SK-N-SH (cell line): ENCODE results near the gene XIRP2. TPM values are rescaled to one million over a fixed set of nuclear protein-coding genes. Genes with fewer than 3 reads are reported as not detected.
A peak's percentile ranks its signal among the peaks of the same experiment; 100 is the strongest.
"Not testable (repeated sequence)": the region's sequence is repeated elsewhere in the genome, so short reads cannot be mapped to it uniquely, and the experiment has no call there.

Source experiments
- CTCF ChIA-PET: fragments of 300-600, 350-600 bp; formaldehyde crosslinking; extraction: SDS; loops from one replicate; lab custom pipeline; 2021; lab: Yijun Ruan, JAX
- POLR2A ChIA-PET: fragments of 350-600 bp; sonication (Branson Sonifier 250); formaldehyde crosslinking; extraction: SDS; loops from one replicate; lab custom pipeline; 2020; ENCODE audit warnings: antibody characterized with exemption, inconsistent platforms; lab: Yijun Ruan, JAX
- DNase-seq: peaks from one replicate; pipeline ENCODE4 v3.0.0; 2012
- H2AFZ ChIP-seq: fragments of 200-600 bp; sonication (generic); 2 replicates; pipeline ENCODE4 v1.8.1; 2016; ENCODE audit warnings: antibody characterized with exemption, mild to moderate bottlenecking, low read depth
- H3F3A ChIP-seq: fragments of 200-600 bp; sonication (generic); replicated peaks from 2 replicates; pipeline ENCODE3; 2016; ENCODE audit warnings: antibody characterized with exemption, mild to moderate bottlenecking; ENCODE audit not compliant: insufficient read depth
- H3K27ac ChIP-seq, 2 experiments: fragments of 200-500 bp in 1 of 2; fragments of 200-600 bp in 1 of 2; sonication (Bioruptor generic) in 1 of 2; sonication (generic), shearing (Covaris generic) in 1 of 2; 2 replicates each; pipeline versions ENCODE4 v1.5.1 to v1.6.1; 2014 to 2016; ENCODE audit warnings: low read depth in 2 of 2, inconsistent platforms in 1 of 2, low read length in 1 of 2, mild to moderate bottlenecking in 1 of 2, mixed read lengths in 1 of 2
- H3K27me3 ChIP-seq: fragments of 200-600 bp; sonication (generic), shearing (Covaris generic); 2 replicates; pipeline ENCODE4 v1.6.1; 2016; ENCODE audit warnings: mixed run types; ENCODE audit not compliant: insufficient read depth
- H3K36me3 ChIP-seq, 2 experiments: fragments of 200-500 bp in 1 of 2; fragments of 200-600 bp in 1 of 2; sonication (Bioruptor generic) in 1 of 2; sonication (generic) in 1 of 2; replicated peaks in 1 of 2; 2 replicates each; pipeline versions ENCODE3 to v1.5.1; 2014 to 2016; ENCODE audit warnings: low read length in 1 of 2, mild to moderate bottlenecking in 1 of 2; ENCODE audit not compliant: insufficient read depth in 2 of 2, control insufficient read depth in 1 of 2
- H3K4me1 ChIP-seq, 2 experiments: fragments of 200-500 bp in 1 of 2; fragments of 200-600 bp in 1 of 2; sonication (Bioruptor generic) in 1 of 2; sonication (generic), shearing (Covaris generic) in 1 of 2; 2 replicates each; pipeline versions ENCODE4 v1.5.1 to v1.6.1; 2014 to 2016; ENCODE audit warnings: low read depth in 1 of 2, low read length in 1 of 2, mixed run types in 1 of 2; ENCODE audit not compliant: insufficient read depth in 2 of 2, control insufficient read depth in 1 of 2
- H3K4me2 ChIP-seq: fragments of 200-600 bp; sonication (generic), shearing (Covaris generic); 2 replicates; pipeline ENCODE4 v1.6.1; 2017; ENCODE audit warnings: mixed run types
- H3K4me3 ChIP-seq, 2 experiments: fragments of 200-500 bp in 1 of 2; fragments of 200-600 bp in 1 of 2; sonication (Bioruptor generic) in 1 of 2; sonication (generic), shearing (Covaris generic) in 1 of 2; 2 replicates each; pipeline versions ENCODE4 v1.5.1 to v1.8.1; 2014 to 2016; ENCODE audit warnings: low read depth in 2 of 2, inconsistent platforms in 1 of 2, low read length in 1 of 2, mild to moderate bottlenecking in 1 of 2, mixed read lengths in 1 of 2, moderate library complexity in 1 of 2
- H3K79me2 ChIP-seq: fragments of 200-600 bp; sonication (generic); 2 replicates; pipeline ENCODE4 v1.8.1; 2017; ENCODE audit warnings: mild to moderate bottlenecking; ENCODE audit not compliant: insufficient read depth
- H3K9ac ChIP-seq: fragments of 200-600 bp; sonication (generic); 2 replicates; pipeline ENCODE4 v1.6.1; 2017; ENCODE audit warnings: mixed run types
- H3K9me2 ChIP-seq: fragments of 200-600 bp; sonication (generic); 2 replicates; pipeline ENCODE4 v1.6.1; 2017; ENCODE audit warnings: mixed run types
- H3K9me3 ChIP-seq: fragments of 200-600 bp; sonication (generic); 2 replicates; pipeline ENCODE4 v1.6.1; 2017; ENCODE audit warnings: mixed run types, mild to moderate bottlenecking, moderate library complexity
- H4K20me1 ChIP-seq: fragments of 200-600 bp; sonication (generic); 2 replicates; pipeline ENCODE4 v1.6.1; 2017; ENCODE audit warnings: mild to moderate bottlenecking, mixed run types; ENCODE audit not compliant: insufficient read depth
- CHD2 ChIP-seq: fragments of 150-350 bp; IDR thresholded peaks from 2 replicates; pipeline ENCODE4 v1.6.1; 2018; ENCODE audit warnings: low read length; ENCODE audit not compliant: partially characterized antibody
- ELF1 ChIP-seq: IDR thresholded peaks from 2 replicates; pipeline ENCODE4 v1.4.0; 2012
- EP300 ChIP-seq, 2 experiments: IDR thresholded peaks; 2 replicates each; pipeline versions ENCODE4 v1.4.0 to v1.6.1; 2012; ENCODE audit warnings: borderline replicate concordance in 1 of 2, low read depth in 1 of 2, low read length in 1 of 2
- EZH2phosphoT487 ChIP-seq: fragments of 200-600 bp; sonication (generic); IDR thresholded peaks from 2 replicates; pipeline ENCODE4 v1.6.1; 2017; ENCODE audit warnings: low read depth, mixed run types, mild to moderate bottlenecking, antibody characterized with exemption, moderate library complexity, borderline replicate concordance
- FOXM1 ChIP-seq: IDR thresholded peaks from 2 replicates; pipeline ENCODE4 v1.4.0; 2012; ENCODE audit warnings: low read depth, mild to moderate bottlenecking
- GABPA ChIP-seq: IDR thresholded peaks from 2 replicates; pipeline ENCODE4 v1.4.0; 2012; ENCODE audit warnings: low read depth, mild to moderate bottlenecking
- JUND ChIP-seq: IDR thresholded peaks from 2 replicates; pipeline ENCODE4 v1.4.0; 2012
- MEF2A ChIP-seq: IDR thresholded peaks from 2 replicates; pipeline ENCODE4 v1.4.0; 2012; ENCODE audit warnings: low read depth, borderline replicate concordance
- MXI1 ChIP-seq: IDR thresholded peaks from 2 replicates; pipeline ENCODE4 v1.6.1; 2012; ENCODE audit warnings: mild to moderate bottlenecking, low read depth, low read length, improper control_type of control experiment
- POLR2AphosphoS5 ChIP-seq: IDR thresholded peaks from 2 replicates; pipeline ENCODE4 v1.6.1; 2012; ENCODE audit warnings: low read depth, low read length
- RAD21 ChIP-seq: IDR thresholded peaks from 2 replicates; pipeline ENCODE4 v1.6.1; 2012; ENCODE audit warnings: mild to moderate bottlenecking, low read length
- RCOR1 ChIP-seq: fragments of 150-350 bp; IDR thresholded peaks from 2 replicates; pipeline ENCODE4 v1.6.1; 2017; ENCODE audit warnings: antibody characterized with exemption, low read length
- RFX5 ChIP-seq: IDR thresholded peaks from 2 replicates; pipeline ENCODE4 v1.6.1; 2012; ENCODE audit warnings: mild to moderate bottlenecking, improper control_type of control experiment, low read length
- RXRA ChIP-seq: IDR thresholded peaks from 2 replicates; pipeline ENCODE4 v1.4.0; 2012; ENCODE audit warnings: low read depth, mild to moderate bottlenecking, borderline replicate concordance
- SIN3A ChIP-seq: IDR thresholded peaks from 2 replicates; pipeline ENCODE4 v1.6.1; 2012; ENCODE audit warnings: low read depth, mild to moderate bottlenecking, low read length, moderate library complexity, borderline replicate concordance
- SMC3 ChIP-seq: IDR thresholded peaks from 2 replicates; pipeline ENCODE4 v1.6.1; 2012; ENCODE audit warnings: low read depth, low read length, improper control_type of control experiment
- TCF12 ChIP-seq: IDR thresholded peaks from 2 replicates; pipeline ENCODE4 v1.4.0; 2012
- polyA plus RNA-seq, 3 experiments: library from polyadenylated mRNA; depleted of rRNA; stranded (reverse); fragments of >200 nt; gene quantifications; 2 replicates each; pipeline ENCODE4 v1.2.3, GENCODE V29; 2012
- TF ChIP-seq, protein P1 (sequence below): IDR thresholded peaks from 2 replicates; pipeline ENCODE4 v1.6.1; 2012; ENCODE audit warnings: mild to moderate bottlenecking, low read depth, low read length, moderate library complexity
- TF ChIP-seq, protein P2 (sequence below): IDR thresholded peaks from 2 replicates; pipeline ENCODE4 v1.4.0; 2012; ENCODE audit warnings: low read depth, borderline replicate concordance
- TF ChIP-seq, protein P3 (sequence below): fragments of 200-600 bp; sonication (generic); IDR thresholded peaks from 2 replicates; pipeline ENCODE4 v1.6.1; 2017; ENCODE audit warnings: antibody characterized with exemption, mild to moderate bottlenecking, moderate library complexity
- TF ChIP-seq, protein P4 (sequence below): fragments of 150-350 bp; IDR thresholded peaks from 2 replicates; pipeline ENCODE4 v1.6.1; 2017; ENCODE audit warnings: antibody characterized with exemption, low read length, low read depth, borderline replicate concordance

The XIRP2 gene
- polyA plus RNA-seq, 1 of the 3 experiments (the other 2 are of a cell fraction): 0.02 TPM

DNA sequence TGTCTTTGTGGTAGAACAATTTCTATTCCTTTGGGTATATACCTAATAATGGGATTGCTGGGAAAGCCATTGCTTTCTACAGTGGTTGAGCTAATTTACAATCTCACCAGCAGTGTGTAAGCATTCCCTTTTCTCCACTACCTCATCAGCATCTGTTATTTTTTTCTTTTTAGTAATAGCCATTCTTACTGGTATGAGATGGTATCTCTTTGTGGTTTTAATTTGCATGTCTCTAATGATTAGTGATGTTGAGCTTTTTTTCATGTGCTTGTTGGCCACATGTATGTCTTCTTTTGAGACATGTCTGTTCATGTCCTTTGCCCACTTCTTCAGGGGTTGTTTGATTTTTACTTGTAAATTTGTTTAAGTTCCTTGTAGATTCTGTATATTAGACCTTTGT, 221.4 kb downstream of the XIRP2 start:
- H4K20me1 ChIP-seq, H3K4me2 ChIP-seq, H3K9me2 ChIP-seq, H3K9ac ChIP-seq, H3K79me2 ChIP-seq, H3K4me1 ChIP-seq, DNase-seq, H3K36me3 ChIP-seq, H3K27me3 ChIP-seq, POLR2A ChIA-PET, H2AFZ ChIP-seq, H3K4me3 ChIP-seq, H3F3A ChIP-seq: not testable (repeated sequence)
- Histone ChIP-seq H3K27ac (peak overlapping the region in 1 of 2 experiments; percentile 37; a peak in 3 of 4 replicates), H3K9me3 (peaks cover 10% of the 10 kb centered on the region; the same call in 1 of the 2 replicates)
- CTCF ChIA-PET: interaction anchor here (1.1 kb wide), 1 partner anchor 37 kb away, joined by 3 read pairs; no protein-coding TSS in a partner anchor
- TF ChIP-seq EP300 (IDR thresholded peaks at IDR 0.05; ENCODE audit: borderline replicate concordance in 1 of 2, low read depth in 1 of 2, low read length in 1 of 2) (0 out of 4 replicates have a peak, but pooled peaks of 1 of the 2 experiments have one; percentile 14), TCF12 (peak; percentile 11; the same call in 1 of the 2 replicates)

DNA sequence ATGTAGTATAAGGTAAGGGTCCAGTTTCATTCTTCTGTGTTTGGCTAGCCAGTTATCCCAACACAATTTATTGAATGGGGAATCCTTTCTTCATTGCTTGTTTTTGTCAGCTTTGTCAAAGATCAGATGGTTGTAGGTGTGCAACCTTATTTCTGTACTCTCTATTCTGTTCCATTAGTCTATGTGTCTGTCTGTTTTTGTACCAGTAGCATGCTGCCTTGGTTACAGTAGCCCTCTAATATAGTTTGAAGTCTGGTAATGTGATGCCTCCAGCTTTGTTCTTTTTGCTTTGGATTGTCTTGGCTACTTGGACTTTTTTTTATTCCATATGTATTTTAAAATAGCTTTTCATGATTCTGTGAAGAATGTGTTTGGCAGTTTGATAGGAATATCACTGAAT, 222.1 kb downstream of the XIRP2 start:
- Histone ChIP-seq H3K4me2 (no peak overlapping the region), H3K36me3 (no peaks in the 10 kb centered on the region), H3K9me3 (peaks cover 10% of the 10 kb centered on the region; the same call in 1 of the 2 replicates), H3K27me3 (no peaks in the 10 kb centered on the region), H3K79me2 (no peaks in the 10 kb centered on the region), H3K9me2 (0 out of 2 replicates have a peak, but pooled peaks cover 4% of the 10 kb centered on the region), H2AFZ (no peak overlapping the region), H3K27ac (peak overlapping the region in 1 of 2 experiments; percentile 37; a peak in 3 of 4 replicates)
- ChIA-PET CTCF (interaction anchor here (0.6 to 1.1 kb wide), 2 partner anchors 37 to 887 kb away, joined by 3 read pairs; no protein-coding TSS in a partner anchor), POLR2A (no interaction called here)
- DNase-seq: no peak
- TF ChIP-seq RCOR1 (no peak), RXRA (no peak), SIN3A (no peak), FOXM1 (no peak), MEF2A (no peak), RFX5 (no peak), JUND (no peak), RAD21 (no peak), EP300 (IDR thresholded peaks at IDR 0.05; ENCODE audit: borderline replicate concordance in 1 of 2, low read depth in 1 of 2, low read length in 1 of 2) (no peak), GABPA (no peak), CHD2 (no peak), ELF1 (no peak), POLR2AphosphoS5 (no peak), EZH2phosphoT487 (no peak), MXI1 (no peak), SMC3 (no peak)
- TF ChIP-seq, protein P1, sequence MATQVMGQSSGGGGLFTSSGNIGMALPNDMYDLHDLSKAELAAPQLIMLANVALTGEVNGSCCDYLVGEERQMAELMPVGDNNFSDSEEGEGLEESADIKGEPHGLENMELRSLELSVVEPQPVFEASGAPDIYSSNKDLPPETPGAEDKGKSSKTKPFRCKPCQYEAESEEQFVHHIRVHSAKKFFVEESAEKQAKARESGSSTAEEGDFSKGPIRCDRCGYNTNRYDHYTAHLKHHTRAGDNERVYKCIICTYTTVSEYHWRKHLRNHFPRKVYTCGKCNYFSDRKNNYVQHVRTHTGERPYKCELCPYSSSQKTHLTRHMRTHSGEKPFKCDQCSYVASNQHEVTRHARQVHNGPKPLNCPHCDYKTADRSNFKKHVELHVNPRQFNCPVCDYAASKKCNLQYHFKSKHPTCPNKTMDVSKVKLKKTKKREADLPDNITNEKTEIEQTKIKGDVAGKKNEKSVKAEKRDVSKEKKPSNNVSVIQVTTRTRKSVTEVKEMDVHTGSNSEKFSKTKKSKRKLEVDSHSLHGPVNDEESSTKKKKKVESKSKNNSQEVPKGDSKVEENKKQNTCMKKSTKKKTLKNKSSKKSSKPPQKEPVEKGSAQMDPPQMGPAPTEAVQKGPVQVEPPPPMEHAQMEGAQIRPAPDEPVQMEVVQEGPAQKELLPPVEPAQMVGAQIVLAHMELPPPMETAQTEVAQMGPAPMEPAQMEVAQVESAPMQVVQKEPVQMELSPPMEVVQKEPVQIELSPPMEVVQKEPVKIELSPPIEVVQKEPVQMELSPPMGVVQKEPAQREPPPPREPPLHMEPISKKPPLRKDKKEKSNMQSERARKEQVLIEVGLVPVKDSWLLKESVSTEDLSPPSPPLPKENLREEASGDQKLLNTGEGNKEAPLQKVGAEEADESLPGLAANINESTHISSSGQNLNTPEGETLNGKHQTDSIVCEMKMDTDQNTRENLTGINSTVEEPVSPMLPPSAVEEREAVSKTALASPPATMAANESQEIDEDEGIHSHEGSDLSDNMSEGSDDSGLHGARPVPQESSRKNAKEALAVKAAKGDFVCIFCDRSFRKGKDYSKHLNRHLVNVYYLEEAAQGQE: no peak
- TF ChIP-seq, protein P2, sequence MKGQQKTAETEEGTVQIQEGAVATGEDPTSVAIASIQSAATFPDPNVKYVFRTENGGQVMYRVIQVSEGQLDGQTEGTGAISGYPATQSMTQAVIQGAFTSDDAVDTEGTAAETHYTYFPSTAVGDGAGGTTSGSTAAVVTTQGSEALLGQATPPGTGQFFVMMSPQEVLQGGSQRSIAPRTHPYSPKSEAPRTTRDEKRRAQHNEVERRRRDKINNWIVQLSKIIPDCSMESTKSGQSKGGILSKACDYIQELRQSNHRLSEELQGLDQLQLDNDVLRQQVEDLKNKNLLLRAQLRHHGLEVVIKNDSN: no peak
- TF ChIP-seq, protein P3, sequence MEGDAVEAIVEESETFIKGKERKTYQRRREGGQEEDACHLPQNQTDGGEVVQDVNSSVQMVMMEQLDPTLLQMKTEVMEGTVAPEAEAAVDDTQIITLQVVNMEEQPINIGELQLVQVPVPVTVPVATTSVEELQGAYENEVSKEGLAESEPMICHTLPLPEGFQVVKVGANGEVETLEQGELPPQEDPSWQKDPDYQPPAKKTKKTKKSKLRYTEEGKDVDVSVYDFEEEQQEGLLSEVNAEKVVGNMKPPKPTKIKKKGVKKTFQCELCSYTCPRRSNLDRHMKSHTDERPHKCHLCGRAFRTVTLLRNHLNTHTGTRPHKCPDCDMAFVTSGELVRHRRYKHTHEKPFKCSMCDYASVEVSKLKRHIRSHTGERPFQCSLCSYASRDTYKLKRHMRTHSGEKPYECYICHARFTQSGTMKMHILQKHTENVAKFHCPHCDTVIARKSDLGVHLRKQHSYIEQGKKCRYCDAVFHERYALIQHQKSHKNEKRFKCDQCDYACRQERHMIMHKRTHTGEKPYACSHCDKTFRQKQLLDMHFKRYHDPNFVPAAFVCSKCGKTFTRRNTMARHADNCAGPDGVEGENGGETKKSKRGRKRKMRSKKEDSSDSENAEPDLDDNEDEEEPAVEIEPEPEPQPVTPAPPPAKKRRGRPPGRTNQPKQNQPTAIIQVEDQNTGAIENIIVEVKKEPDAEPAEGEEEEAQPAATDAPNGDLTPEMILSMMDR: no peak
- TF ChIP-seq, protein P4, sequence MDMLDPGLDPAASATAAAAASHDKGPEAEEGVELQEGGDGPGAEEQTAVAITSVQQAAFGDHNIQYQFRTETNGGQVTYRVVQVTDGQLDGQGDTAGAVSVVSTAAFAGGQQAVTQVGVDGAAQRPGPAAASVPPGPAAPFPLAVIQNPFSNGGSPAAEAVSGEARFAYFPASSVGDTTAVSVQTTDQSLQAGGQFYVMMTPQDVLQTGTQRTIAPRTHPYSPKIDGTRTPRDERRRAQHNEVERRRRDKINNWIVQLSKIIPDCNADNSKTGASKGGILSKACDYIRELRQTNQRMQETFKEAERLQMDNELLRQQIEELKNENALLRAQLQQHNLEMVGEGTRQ: no peak
- TF ChIP-seq, all 33 proteins: peak for 0
- no peak overlapping the region for H3K4me3 ChIP-seq
- no peak overlapping the region for H3K9ac ChIP-seq
- H3K4me1 ChIP-seq: no peaks in the 10 kb centered on the region
- no peaks in the 10 kb centered on the region for H3F3A ChIP-seq
- no peaks in the 10 kb centered on the region for H4K20me1 ChIP-seq
